HepG2 (cell line): Measurements from ENCODE around the gene AARS1. TPM values are rescaled to one million over a fixed set of nuclear protein-coding genes. Genes with fewer than 3 reads are reported as not detected.

Experiments used
- CEBPB ChIP-seq: IDR thresholded peaks from 2 replicates; pipeline ENCODE4 v1.6.1; 2011; ENCODE audit warnings: low read depth, low read length, improper control_type of control experiment, borderline replicate concordance
- DNMT1 ChIP-seq: sonication (generic); formaldehyde crosslinking; IDR thresholded peaks from 2 replicates; pipeline ENCODE4 v1.5.1; 2020; ENCODE audit warnings: mild to moderate bottlenecking, missing genetic modification reagents
- HOXA3 ChIP-seq: sonication (generic); formaldehyde crosslinking; IDR thresholded peaks from 2 replicates; pipeline ENCODE4 v1.5.0; 2020; ENCODE audit warnings: missing genetic modification reagents
- MBD4 ChIP-seq: IDR thresholded peaks from 2 replicates; pipeline ENCODE4 v1.6.1; 2012; ENCODE audit warnings: low read length, inconsistent platforms, borderline replicate concordance
- NFE2 ChIP-seq: sonication (generic); formaldehyde crosslinking; IDR thresholded peaks from 2 replicates; pipeline ENCODE4 v1.4.0; 2020; ENCODE audit warnings: missing genetic modification reagents
- NFIB ChIP-seq: sonication (generic); formaldehyde crosslinking; IDR thresholded peaks from 2 replicates; pipeline ENCODE4 v1.9.0; 2021; ENCODE audit warnings: missing genetic modification reagents, mild to moderate bottlenecking, borderline replicate concordance
- NFKB2 ChIP-seq: sonication (generic); formaldehyde crosslinking; IDR thresholded peaks from 2 replicates; pipeline ENCODE4 v1.4.0; 2020; ENCODE audit warnings: missing genetic modification reagents, borderline replicate concordance
- REL ChIP-seq: sonication (generic); formaldehyde crosslinking; conservative IDR thresholded peaks from 2 replicates; pipeline ENCODE4 v1.8.0; 2022; ENCODE audit warnings: mild to moderate bottlenecking, missing genetic modification reagents, moderate library complexity
- SAFB2 ChIP-seq: sonication (generic); formaldehyde crosslinking; IDR thresholded peaks from 2 replicates; pipeline ENCODE4 v1.5.1; 2020; ENCODE audit warnings: missing genetic modification reagents, low read depth, mild to moderate bottlenecking, borderline replicate concordance
- SP5 ChIP-seq: IDR thresholded peaks from 2 replicates; pipeline ENCODE4 v1.6.1; 2016; ENCODE audit warnings: low read depth, borderline replicate concordance
- SRSF1 ChIP-seq: fragments of 200-400 bp; formaldehyde crosslinking; optimal IDR thresholded peaks from 2 replicates; pipeline ENCODE3; 2017; ENCODE audit warnings: mild to moderate bottlenecking, low read depth, low read length, moderate library complexity
- TARDBP ChIP-seq: sonication (generic); formaldehyde crosslinking; IDR thresholded peaks from 2 replicates; pipeline ENCODE4 v1.8.0; 2022; ENCODE audit warnings: mild to moderate bottlenecking, missing genetic modification reagents
- ZIK1 ChIP-seq: sonication (generic); formaldehyde crosslinking; IDR thresholded peaks from 2 replicates; pipeline ENCODE4 v1.5.0; 2020; ENCODE audit warnings: mild to moderate bottlenecking, low read depth, missing genetic modification reagents, borderline replicate concordance
- ZNF256 ChIP-seq: sonication (generic); formaldehyde crosslinking; conservative IDR thresholded peaks from 2 replicates; pipeline ENCODE4 v1.4.0; 2020; ENCODE audit warnings: missing genetic modification reagents
- ZNF350 ChIP-seq: sonication (generic); formaldehyde crosslinking; IDR thresholded peaks from 2 replicates; pipeline ENCODE4 v1.4.0; 2020; ENCODE audit warnings: mild to moderate bottlenecking, low read depth, missing genetic modification reagents, borderline replicate concordance
- polyA plus RNA-seq, 8 experiments: library from polyadenylated mRNA; depleted of rRNA in 3 of 8; stranded (reverse) in 7 of 8; unstranded in 1 of 8; fragments of >200 nt; fragmentation: Illumina TruSeq in 4 of 8; extraction: Trizol in 4 of 8; gene quantifications; 2 replicates each; pipeline versions ENCODE4 v1.2.1 to v1.2.3, GENCODE V29; 2011 to 2016; ENCODE audit warnings: low read depth in 4 of 8, missing spikeins in 1 of 8, mixed read lengths in 1 of 8; ENCODE audit not compliant: insufficient read depth in 1 of 8
- total RNA-seq, 5 experiments: library from RNA; depleted of rRNA; stranded (reverse); fragments of >200 nt; fragmentation: Illumina TruSeq; extraction: Trizol; gene quantifications; 2 replicates each; pipeline ENCODE4 v1.2.3, GENCODE V29; 2016; ENCODE audit warnings: low read depth in 1 of 5
- TF ChIP-seq, protein P1 (sequence below): IDR thresholded peaks from 2 replicates; pipeline ENCODE4 v1.6.1; 2016
- TF ChIP-seq, protein P2 (sequence below): sonication (generic); formaldehyde crosslinking; IDR thresholded peaks from 2 replicates; pipeline ENCODE4 v1.4.0; 2020; ENCODE audit warnings: low read depth, mild to moderate bottlenecking, missing genetic modification reagents
- TF ChIP-seq, protein P3 (sequence below): sonication (generic); IDR thresholded peaks from 2 replicates; pipeline ENCODE4 v1.6.1; 2016; ENCODE audit warnings: low read depth, borderline replicate concordance
- TF ChIP-seq, protein P4 (sequence below): sonication (generic); formaldehyde crosslinking; IDR thresholded peaks from 2 replicates; pipeline ENCODE4 v1.4.0; 2020; ENCODE audit warnings: mild to moderate bottlenecking, missing genetic modification reagents
- TF ChIP-seq, protein P5 (sequence below): sonication (generic); formaldehyde crosslinking; IDR thresholded peaks from 2 replicates; pipeline ENCODE4; 2020; ENCODE audit warnings: missing genetic modification reagents, mild to moderate bottlenecking, borderline replicate concordance

The AARS1 gene
- total and polyA plus RNA-seq, 2 of the 13 experiments (the other 11 are each of a cell fraction or from before 2014, with no cell fraction given): 107 to 132 TPM

DNA sequence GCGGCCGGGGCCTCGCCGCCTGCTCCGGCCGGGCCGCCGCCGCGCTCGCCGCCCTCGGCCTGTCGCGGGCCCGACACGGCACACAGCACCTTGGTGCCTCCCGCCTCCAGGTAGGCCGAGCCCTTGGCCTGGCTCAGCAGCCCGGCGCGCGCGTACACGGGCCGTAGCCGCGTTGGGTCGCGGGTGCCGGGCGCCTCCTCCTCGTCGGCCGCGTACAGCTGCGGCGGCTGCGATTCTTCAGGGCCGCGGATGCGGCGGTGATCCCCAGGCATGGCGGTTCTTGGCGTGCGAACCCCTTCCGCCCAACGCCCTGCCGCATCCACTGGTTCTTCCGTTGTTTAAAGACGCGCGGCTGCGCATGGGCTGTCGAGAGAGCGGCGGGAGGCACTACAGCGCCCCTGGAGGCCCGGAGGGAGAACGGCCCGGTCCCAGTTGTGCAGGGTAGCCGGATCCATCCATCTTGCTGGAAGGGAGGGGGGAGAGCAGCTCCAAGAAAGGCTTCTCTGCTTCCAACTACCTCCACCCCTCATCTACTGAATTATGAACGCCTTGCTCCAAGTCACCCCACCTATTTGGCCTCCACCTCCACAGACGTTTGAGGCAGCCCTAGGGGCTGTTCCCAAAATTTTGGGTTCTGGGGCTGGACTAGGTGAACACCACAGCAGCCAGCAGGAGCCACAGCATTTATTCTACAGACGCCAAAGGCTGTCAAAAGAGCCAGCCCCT is 37.5 kb downstream of the AARS1 start, which contains the start of gene EXOSC6 (continued):
- TF ChIP-seq ZNF350 (CRISPR knock-in tag): peak; percentile 85
- TF ChIP-seq MBD4: no peak
- TF ChIP-seq, protein P1, sequence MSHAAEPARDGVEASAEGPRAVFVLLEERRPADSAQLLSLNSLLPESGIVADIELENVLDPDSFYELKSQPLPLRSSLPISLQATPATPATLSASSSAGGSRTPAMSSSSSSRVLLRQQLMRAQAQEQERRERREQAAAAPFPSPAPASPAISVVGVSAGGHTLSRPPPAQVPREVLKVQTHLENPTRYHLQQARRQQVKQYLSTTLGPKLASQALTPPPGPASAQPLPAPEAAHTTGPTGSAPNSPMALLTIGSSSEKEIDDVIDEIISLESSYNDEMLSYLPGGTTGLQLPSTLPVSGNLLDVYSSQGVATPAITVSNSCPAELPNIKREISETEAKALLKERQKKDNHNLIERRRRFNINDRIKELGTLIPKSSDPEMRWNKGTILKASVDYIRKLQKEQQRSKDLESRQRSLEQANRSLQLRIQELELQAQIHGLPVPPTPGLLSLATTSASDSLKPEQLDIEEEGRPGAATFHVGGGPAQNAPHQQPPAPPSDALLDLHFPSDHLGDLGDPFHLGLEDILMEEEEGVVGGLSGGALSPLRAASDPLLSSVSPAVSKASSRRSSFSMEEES (CRISPR knock-in tag): peak; percentile 79
- peak; percentile 97 for TF ChIP-seq REL
- peak; percentile 93 for TF ChIP-seq DNMT1 (CRISPR knock-in tag)
- TF ChIP-seq, protein P2, sequence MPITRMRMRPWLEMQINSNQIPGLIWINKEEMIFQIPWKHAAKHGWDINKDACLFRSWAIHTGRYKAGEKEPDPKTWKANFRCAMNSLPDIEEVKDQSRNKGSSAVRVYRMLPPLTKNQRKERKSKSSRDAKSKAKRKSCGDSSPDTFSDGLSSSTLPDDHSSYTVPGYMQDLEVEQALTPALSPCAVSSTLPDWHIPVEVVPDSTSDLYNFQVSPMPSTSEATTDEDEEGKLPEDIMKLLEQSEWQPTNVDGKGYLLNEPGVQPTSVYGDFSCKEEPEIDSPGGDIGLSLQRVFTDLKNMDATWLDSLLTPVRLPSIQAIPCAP: peak; percentile 92; the same call in 1 of the 2 replicates
- TF ChIP-seq, protein P3, sequence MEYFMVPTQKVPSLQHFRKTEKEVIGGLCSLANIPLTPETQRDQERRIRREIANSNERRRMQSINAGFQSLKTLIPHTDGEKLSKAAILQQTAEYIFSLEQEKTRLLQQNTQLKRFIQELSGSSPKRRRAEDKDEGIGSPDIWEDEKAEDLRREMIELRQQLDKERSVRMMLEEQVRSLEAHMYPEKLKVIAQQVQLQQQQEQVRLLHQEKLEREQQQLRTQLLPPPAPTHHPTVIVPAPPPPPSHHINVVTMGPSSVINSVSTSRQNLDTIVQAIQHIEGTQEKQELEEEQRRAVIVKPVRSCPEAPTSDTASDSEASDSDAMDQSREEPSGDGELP: peak; percentile 25; the same call in 1 of the 2 replicates
- TF ChIP-seq HOXA3: peak; percentile 98
- TF ChIP-seq NFKB2: peak; percentile 91
- TF ChIP-seq ZNF256: no peak
- no peak for TF ChIP-seq SP5 (CRISPR knock-in tag)
- no peak for TF ChIP-seq CEBPB
- peak; percentile 82; the same call in 1 of the 2 replicates for TF ChIP-seq ZIK1 (CRISPR knock-in tag)
- no peak for TF ChIP-seq NFE2 (CRISPR knock-in tag)
- TF ChIP-seq SAFB2: peak; percentile 96
- TF ChIP-seq, protein P4, sequence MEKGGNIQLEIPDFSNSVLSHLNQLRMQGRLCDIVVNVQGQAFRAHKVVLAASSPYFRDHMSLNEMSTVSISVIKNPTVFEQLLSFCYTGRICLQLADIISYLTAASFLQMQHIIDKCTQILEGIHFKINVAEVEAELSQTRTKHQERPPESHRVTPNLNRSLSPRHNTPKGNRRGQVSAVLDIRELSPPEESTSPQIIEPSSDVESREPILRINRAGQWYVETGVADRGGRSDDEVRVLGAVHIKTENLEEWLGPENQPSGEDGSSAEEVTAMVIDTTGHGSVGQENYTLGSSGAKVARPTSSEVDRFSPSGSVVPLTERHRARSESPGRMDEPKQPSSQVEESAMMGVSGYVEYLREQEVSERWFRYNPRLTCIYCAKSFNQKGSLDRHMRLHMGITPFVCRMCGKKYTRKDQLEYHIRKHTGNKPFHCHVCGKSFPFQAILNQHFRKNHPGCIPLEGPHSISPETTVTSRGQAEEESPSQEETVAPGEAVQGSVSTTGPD (CRISPR knock-in tag): no peak
- peak; percentile 87 for TF ChIP-seq SRSF1
- TF ChIP-seq, protein P5, sequence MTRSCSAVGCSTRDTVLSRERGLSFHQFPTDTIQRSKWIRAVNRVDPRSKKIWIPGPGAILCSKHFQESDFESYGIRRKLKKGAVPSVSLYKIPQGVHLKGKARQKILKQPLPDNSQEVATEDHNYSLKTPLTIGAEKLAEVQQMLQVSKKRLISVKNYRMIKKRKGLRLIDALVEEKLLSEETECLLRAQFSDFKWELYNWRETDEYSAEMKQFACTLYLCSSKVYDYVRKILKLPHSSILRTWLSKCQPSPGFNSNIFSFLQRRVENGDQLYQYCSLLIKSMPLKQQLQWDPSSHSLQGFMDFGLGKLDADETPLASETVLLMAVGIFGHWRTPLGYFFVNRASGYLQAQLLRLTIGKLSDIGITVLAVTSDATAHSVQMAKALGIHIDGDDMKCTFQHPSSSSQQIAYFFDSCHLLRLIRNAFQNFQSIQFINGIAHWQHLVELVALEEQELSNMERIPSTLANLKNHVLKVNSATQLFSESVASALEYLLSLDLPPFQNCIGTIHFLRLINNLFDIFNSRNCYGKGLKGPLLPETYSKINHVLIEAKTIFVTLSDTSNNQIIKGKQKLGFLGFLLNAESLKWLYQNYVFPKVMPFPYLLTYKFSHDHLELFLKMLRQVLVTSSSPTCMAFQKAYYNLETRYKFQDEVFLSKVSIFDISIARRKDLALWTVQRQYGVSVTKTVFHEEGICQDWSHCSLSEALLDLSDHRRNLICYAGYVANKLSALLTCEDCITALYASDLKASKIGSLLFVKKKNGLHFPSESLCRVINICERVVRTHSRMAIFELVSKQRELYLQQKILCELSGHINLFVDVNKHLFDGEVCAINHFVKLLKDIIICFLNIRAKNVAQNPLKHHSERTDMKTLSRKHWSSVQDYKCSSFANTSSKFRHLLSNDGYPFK (CRISPR knock-in tag): peak; percentile 89
- TF ChIP-seq NFIB (CRISPR knock-in tag): 0 out of 2 replicates have a peak, but pooled peaks have one; percentile 55
- TF ChIP-seq TARDBP: peak; percentile 98
